Neural crest cell (in vitro differentiated cells): ENCODE measurements around the gene PNMA8A. TPM values are rescaled to one million over a fixed set of nuclear protein-coding genes. Genes with fewer than 3 reads are reported as not detected.

Experiments
- DNase-seq: peaks from one replicate; pipeline ENCODE4 v3.0.0; 2021; ENCODE audit warnings: low read depth, mixed read lengths, low spot score
- H3K27ac Mint-ChIP-seq: one replicate; pipeline ENCODE4 v1.8.0; 2021; ENCODE audit warnings: mild to moderate bottlenecking, mixed read lengths; ENCODE audit not compliant: unreplicated experiment
- H3K27me3 Mint-ChIP-seq: 2 replicates; pipeline ENCODE4 v1.8.0; 2021; ENCODE audit warnings: low read depth, mild to moderate bottlenecking, mixed read lengths
- H3K36me3 Mint-ChIP-seq: 2 replicates; pipeline ENCODE4 v1.8.0; 2021; ENCODE audit warnings: low read depth, mild to moderate bottlenecking, mixed read lengths
- H3K4me1 Mint-ChIP-seq: 2 replicates; pipeline ENCODE4 v1.8.0; 2021; ENCODE audit warnings: mixed read lengths
- H3K4me3 Mint-ChIP-seq: one replicate; pipeline ENCODE4 v1.8.0; 2021; ENCODE audit warnings: mild to moderate bottlenecking, mixed read lengths
- H3K9me3 Mint-ChIP-seq: 2 replicates; pipeline ENCODE4 v1.8.0; 2021; ENCODE audit warnings: mixed read lengths
- CTCF ChIP-seq: fragments of 200-600 bp; sonication (generic); conservative IDR thresholded peaks from 2 replicates; pipeline ENCODE4 v1.5.0; 2021; ENCODE audit warnings: antibody characterized with exemption, mild to moderate bottlenecking
- total RNA-seq: library from RNA; stranded (reverse); gene quantifications from 2 replicates; pipeline ENCODE4 v1.2.1, GENCODE V29; 2021

Gene PNMA8A
- total RNA-seq, 1 donor from 2014 or later = 28.4 TPM

GRCh38 chr19:46514589-46515289 lies 43.4 kb upstream of the PNMA8A start:
- DNase-seq = no peak
- Mint-ChIP-seq H3K4me3 (no peak overlapping the region), H3K9me3 (no peaks in the 10 kb centered on the region), H3K27me3 (no peaks in the 10 kb centered on the region), H3K27ac (no peak overlapping the region), H3K4me1 (no peaks in the 10 kb centered on the region), H3K36me3 (no peaks in the 10 kb centered on the region)
- no peak for TF ChIP-seq CTCF

GRCh38 chr19:46513461-46514236 lies 42.3 kb upstream of the PNMA8A start:
- Mint-ChIP-seq H3K36me3 (no peaks in the 10 kb centered on the region), H3K27me3 (no peaks in the 10 kb centered on the region), H3K27ac (no peak overlapping the region), H3K9me3 (no peaks in the 10 kb centered on the region), H3K4me1 (no peaks in the 10 kb centered on the region), H3K4me3 (no peak overlapping the region)
- peak; percentile 97 for TF ChIP-seq CTCF
- DNase-seq = peak; percentile 96

GRCh38 chr19:46511237-46511636 lies 39.9 kb upstream of the PNMA8A start:
- Mint-ChIP-seq H3K4me3 (no peak overlapping the region), H3K9me3 (no peaks in the 10 kb centered on the region), H3K27ac (no peak overlapping the region), H3K27me3 (no peaks in the 10 kb centered on the region), H3K4me1 (no peaks in the 10 kb centered on the region), H3K36me3 (no peaks in the 10 kb centered on the region)
- TF ChIP-seq CTCF = no peak
- no peak for DNase-seq

GRCh38 chr19:46508206-46508605 lies 36.8 kb upstream of the PNMA8A start:
- Mint-ChIP-seq H3K4me3 (no peak overlapping the region), H3K36me3 (no peaks in the 10 kb centered on the region), H3K27ac (no peak overlapping the region), H3K27me3 (no peaks in the 10 kb centered on the region), H3K4me1 (peaks cover 10% of the 10 kb centered on the region), H3K9me3 (no peaks in the 10 kb centered on the region)
- no peak for TF ChIP-seq CTCF
- no peak for DNase-seq

GRCh38 chr19:46503848-46504453 lies 32.6 kb upstream of the PNMA8A start:
- no peaks in the 10 kb centered on the region for H3K9me3 Mint-ChIP-seq
- no peaks in the 10 kb centered on the region for H3K36me3 Mint-ChIP-seq
- H3K4me3 Mint-ChIP-seq = no peak overlapping the region
- H3K4me1 Mint-ChIP-seq = peaks cover 18% of the 10 kb centered on the region
- H3K27ac Mint-ChIP-seq = no peak overlapping the region
- no peak for TF ChIP-seq CTCF
- no peak for DNase-seq
- H3K27me3 Mint-ChIP-seq = no peaks in the 10 kb centered on the region
